ENCODE measurements around the gene MACROD2.

MACROD2 gene

GRCh38 chr20:15256676-15257568 is 1261.6 kb downstream of the MACROD2 start:
- no peak for DNase-seq

GRCh38 chr20:15257569-15257870 is 1262.2 kb downstream of the MACROD2 start:
- no peak for DNase-seq

GRCh38 chr20:15265581-15266309 is 1270.4 kb downstream of the MACROD2 start:
- no peak for DNase-seq

- DNase-seq, result no peak
Measured at GRCh38 chr20:15267935-15268334, 1272.6 kb downstream of the MACROD2 start.

- no peak for DNase-seq
Measured at GRCh38 chr20:15278041-15278440, 1282.7 kb downstream of the MACROD2 start.

GRCh38 chr20:15287329-15287728 is 1292.0 kb downstream of the MACROD2 start:
- DNase-seq, result no peak

GRCh38 chr20:15288106-15288505 is 1292.8 kb downstream of the MACROD2 start:
- no peak for DNase-seq

- no peak for DNase-seq
Measured at GRCh38 chr20:15289337-15289736, 1294.0 kb downstream of the MACROD2 start.

GRCh38 chr20:15292405-15292804 is 1297.1 kb downstream of the MACROD2 start:
- DNase-seq, result no peak

- DNase-seq, result no peak
Measured at GRCh38 chr20:15296422-15296821, 1301.1 kb downstream of the MACROD2 start.

GRCh38 chr20:15297059-15297875 is 1302.0 kb downstream of the MACROD2 start:
- DNase-seq, result no peak

- DNase-seq, result no peak
Measured at GRCh38 chr20:15302075-15302474, 1306.8 kb downstream of the MACROD2 start.

- no peak for DNase-seq
Measured at GRCh38 chr20:15310361-15310760, 1315.0 kb downstream of the MACROD2 start.

GRCh38 chr20:15316556-15316955 is 1321.2 kb downstream of the MACROD2 start:
- DNase-seq, result no peak

- DNase-seq, result no peak
Measured at GRCh38 chr20:15317546-15318232, 1322.4 kb downstream of the MACROD2 start.

- no peak for DNase-seq
Measured at GRCh38 chr20:15318682-15319081, 1323.4 kb downstream of the MACROD2 start.

GRCh38 chr20:15319439-15319838 is 1324.1 kb downstream of the MACROD2 start:
- no peak for DNase-seq

GRCh38 chr20:15320941-15321340 is 1325.6 kb downstream of the MACROD2 start:
- DNase-seq, result no peak

GRCh38 chr20:15327123-15327522 is 1331.8 kb downstream of the MACROD2 start:
- no peak for DNase-seq

- DNase-seq, result no peak
Measured at GRCh38 chr20:15328084-15328483, 1332.8 kb downstream of the MACROD2 start.

GRCh38 chr20:15332711-15333160 is 1337.4 kb downstream of the MACROD2 start:
- no peak for DNase-seq

- DNase-seq, result no peak
Measured at GRCh38 chr20:15333170-15333569, 1337.9 kb downstream of the MACROD2 start.

GRCh38 chr20:15336011-15336410 is 1340.7 kb downstream of the MACROD2 start:
- no peak for DNase-seq
